MM.1S (cell line): ENCODE measurements around the gene TMEM86A.
A peak's percentile ranks its signal among the peaks of the same experiment; 100 is the strongest.

Source experiments
- DNase-seq: peaks from one replicate; pipeline ENCODE4 v3.0.0-alpha.2; 2015
- H2AFZ ChIP-seq: fragments of 300-600 bp; sonication (generic); 2 replicates; pipeline ENCODE4 v1.6.0; 2016; ENCODE audit warnings: antibody characterized with exemption, low read length
- H3F3A ChIP-seq: fragments of 300-600 bp; sonication (generic); 2 replicates; pipeline ENCODE4 v1.6.1; 2016; ENCODE audit warnings: mild to moderate bottlenecking, antibody characterized with exemption, low read length, moderate library complexity, mixed read lengths; ENCODE audit not compliant: insufficient read depth
- H3K27ac ChIP-seq: fragments of 300-600 bp; sonication (generic); 2 replicates; pipeline ENCODE4 v1.5.1; 2016; ENCODE audit warnings: mild to moderate bottlenecking, low read length
- H3K27me3 ChIP-seq: fragments of 300-600 bp; sonication (generic); replicated peaks from 2 replicates; pipeline ENCODE4 v1.6.0; 2016; ENCODE audit warnings: low read length; ENCODE audit not compliant: insufficient read depth
- H3K36me3 ChIP-seq: fragments of 300-600 bp; sonication (generic); replicated peaks from 2 replicates; pipeline ENCODE4 v1.6.1; 2016; ENCODE audit warnings: mild to moderate bottlenecking, low read length, mixed read lengths; ENCODE audit not compliant: insufficient read depth
- H3K4me1 ChIP-seq: fragments of 300-600 bp; sonication (generic); 2 replicates; pipeline ENCODE4 v1.6.1; 2016; ENCODE audit warnings: low read length, mixed read lengths
- H3K4me2 ChIP-seq: fragments of 300-600 bp; sonication (generic); 2 replicates; pipeline ENCODE4 v1.6.0; 2016; ENCODE audit warnings: low read depth, low read length
- H3K4me3 ChIP-seq: fragments of 300-600 bp; sonication (generic); 2 replicates; pipeline ENCODE4 v1.5.1; 2016; ENCODE audit warnings: low read length, mixed read lengths
- H3K79me2 ChIP-seq: fragments of 300-600 bp; sonication (generic); 2 replicates; pipeline ENCODE4 v1.6.1; 2016; ENCODE audit warnings: mixed run types, low read length, mixed read lengths
- H3K9ac ChIP-seq: fragments of 300-600 bp; sonication (generic); 2 replicates; pipeline ENCODE4 v1.6.1; 2016; ENCODE audit warnings: low read length, mixed read lengths
- H3K9me2 ChIP-seq: fragments of 300-600 bp; sonication (generic); replicated peaks from 2 replicates; pipeline ENCODE4 v1.6.1; 2016; ENCODE audit warnings: mild to moderate bottlenecking, low read length, mixed read lengths; ENCODE audit not compliant: insufficient read depth
- H3K9me3 ChIP-seq: fragments of 300-600 bp; sonication (generic); replicated peaks from 2 replicates; pipeline ENCODE4 v1.6.1; 2016; ENCODE audit warnings: mild to moderate bottlenecking, low read length, mixed read lengths; ENCODE audit not compliant: insufficient read depth
- H4K20me1 ChIP-seq: fragments of 300-600 bp; sonication (generic); 2 replicates; pipeline ENCODE4 v1.6.1; 2016; ENCODE audit warnings: mild to moderate bottlenecking, low read length, moderate library complexity, mixed read lengths; ENCODE audit not compliant: insufficient read depth
- EZH2 ChIP-seq: fragments of 300-600 bp; sonication (generic); optimal IDR thresholded peaks from 2 replicates; pipeline ENCODE3; 2017; ENCODE audit warnings: low read depth, mild to moderate bottlenecking, antibody characterized with exemption, low read length, mixed read lengths
- EZH2phosphoT487 ChIP-seq: fragments of 300-600 bp; sonication (generic); IDR thresholded peaks from 2 replicates; pipeline ENCODE4 v1.6.1; 2018; ENCODE audit warnings: antibody characterized with exemption, low read length
- TF ChIP-seq, protein P1 (sequence below): fragments of 300-600 bp; sonication (generic); IDR thresholded peaks from 2 replicates; pipeline ENCODE4 v1.5.1; 2016; ENCODE audit warnings: antibody characterized with exemption, low read length, mixed read lengths

Gene TMEM86A

GRCh38 chr11:18726040-18726439 is 27.5 kb downstream of the TMEM86A start, which contains the start of gene IGSF22:
Gene IGSF22 (minus strand): TSS chr11:18726188. CDS start chr11:18724236, 1,952 bp downstream.
- Histone ChIP-seq H3K4me3 (no peak within 1 kb of the TSS), H3K4me1 (no peaks in the 10 kb centered on the region), H3K27ac (no peak within 1 kb of the TSS), H4K20me1 (no peaks in the 10 kb centered on the region), H3K4me2 (no peak within 1 kb of the TSS), H3K9me3 (no peaks in the 10 kb centered on the region), H2AFZ (no peak within 1 kb of the TSS), H3K27me3 (no peaks in the 10 kb centered on the region), H3F3A (peaks cover 7% of the 10 kb centered on the region; the same call in 1 of the 2 replicates), H3K79me2 (no peaks in the 10 kb centered on the region), H3K36me3 (no peaks in the 10 kb centered on the region), H3K9ac (no peak within 1 kb of the TSS), H3K9me2 (no peaks in the 10 kb centered on the region)
- DNase-seq, result no peak
- no peak for TF ChIP-seq EZH2phosphoT487
- no peak for TF ChIP-seq EZH2
- TF ChIP-seq, protein P1, sequence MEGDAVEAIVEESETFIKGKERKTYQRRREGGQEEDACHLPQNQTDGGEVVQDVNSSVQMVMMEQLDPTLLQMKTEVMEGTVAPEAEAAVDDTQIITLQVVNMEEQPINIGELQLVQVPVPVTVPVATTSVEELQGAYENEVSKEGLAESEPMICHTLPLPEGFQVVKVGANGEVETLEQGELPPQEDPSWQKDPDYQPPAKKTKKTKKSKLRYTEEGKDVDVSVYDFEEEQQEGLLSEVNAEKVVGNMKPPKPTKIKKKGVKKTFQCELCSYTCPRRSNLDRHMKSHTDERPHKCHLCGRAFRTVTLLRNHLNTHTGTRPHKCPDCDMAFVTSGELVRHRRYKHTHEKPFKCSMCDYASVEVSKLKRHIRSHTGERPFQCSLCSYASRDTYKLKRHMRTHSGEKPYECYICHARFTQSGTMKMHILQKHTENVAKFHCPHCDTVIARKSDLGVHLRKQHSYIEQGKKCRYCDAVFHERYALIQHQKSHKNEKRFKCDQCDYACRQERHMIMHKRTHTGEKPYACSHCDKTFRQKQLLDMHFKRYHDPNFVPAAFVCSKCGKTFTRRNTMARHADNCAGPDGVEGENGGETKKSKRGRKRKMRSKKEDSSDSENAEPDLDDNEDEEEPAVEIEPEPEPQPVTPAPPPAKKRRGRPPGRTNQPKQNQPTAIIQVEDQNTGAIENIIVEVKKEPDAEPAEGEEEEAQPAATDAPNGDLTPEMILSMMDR, result no peak

DNA sequence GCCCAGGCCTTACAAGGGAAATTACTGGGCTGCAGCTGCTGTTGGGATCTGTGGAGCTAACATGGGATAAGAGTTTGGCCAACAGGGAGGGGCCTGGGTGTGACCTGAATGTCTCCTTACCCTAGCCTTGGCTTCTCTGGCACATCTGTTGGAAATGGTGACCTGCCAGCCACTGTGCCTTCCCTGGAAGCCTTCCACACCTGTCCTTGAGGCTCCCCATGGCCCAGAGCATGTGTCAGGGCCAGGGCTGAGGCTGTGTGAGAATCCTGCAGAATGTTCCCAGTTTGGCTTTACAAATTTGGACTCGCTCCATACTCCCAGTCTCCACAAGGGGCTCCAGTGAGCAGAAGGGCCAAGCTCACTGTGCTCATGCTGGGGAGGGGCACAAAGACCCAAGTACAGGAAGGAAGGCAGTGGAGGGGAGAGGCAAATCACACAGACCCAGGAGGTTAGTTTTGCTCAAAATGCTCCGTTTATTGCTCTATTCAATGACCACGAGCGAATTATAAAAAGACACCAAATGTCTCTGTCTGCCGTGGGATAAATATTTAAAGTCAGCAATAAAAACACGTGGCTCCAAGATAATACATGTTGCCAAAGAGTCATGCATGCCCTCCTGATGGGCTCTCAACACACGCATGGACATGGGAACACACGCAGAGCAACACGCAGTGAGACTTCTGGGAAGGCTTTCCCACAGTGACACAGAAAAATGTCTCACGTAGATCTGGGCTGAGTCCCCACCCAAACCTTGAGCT is 29.1 kb downstream of the TMEM86A start:
- H2AFZ ChIP-seq, result no peak overlapping the region
- no peak overlapping the region for H3K9ac ChIP-seq
- no peaks in the 10 kb centered on the region for H4K20me1 ChIP-seq
- H3K27ac ChIP-seq, result no peak overlapping the region
- no peak overlapping the region for H3K4me3 ChIP-seq
- no peaks in the 10 kb centered on the region for H3K9me2 ChIP-seq
- no peaks in the 10 kb centered on the region for H3K27me3 ChIP-seq
- no peak overlapping the region for H3K4me2 ChIP-seq
- DNase-seq, result peak; percentile 28
- TF ChIP-seq EZH2 (no peak), EZH2phosphoT487 (no peak)
- TF ChIP-seq, protein P1, result peak; percentile 83
- H3K36me3 ChIP-seq, result no peaks in the 10 kb centered on the region
- no peaks in the 10 kb centered on the region for H3F3A ChIP-seq
- H3K9me3 ChIP-seq, result no peaks in the 10 kb centered on the region
- 0 out of 2 replicates have a peak, but pooled peaks cover 4% of the 10 kb centered on the region for H3K4me1 ChIP-seq
- no peaks in the 10 kb centered on the region for H3K79me2 ChIP-seq

- Histone ChIP-seq H3K36me3 (no peaks in the 10 kb centered on the region), H3K9ac (no peak overlapping the region), H3K9me3 (no peaks in the 10 kb centered on the region), H3K79me2 (no peaks in the 10 kb centered on the region), H3K27me3 (no peaks in the 10 kb centered on the region), H3F3A (no peaks in the 10 kb centered on the region), H3K9me2 (no peaks in the 10 kb centered on the region), H2AFZ (no peak overlapping the region), H3K4me3 (no peak overlapping the region), H4K20me1 (no peaks in the 10 kb centered on the region), H3K27ac (no peak overlapping the region), H3K4me2 (no peak overlapping the region), H3K4me1 (0 out of 2 replicates have a peak, but pooled peaks cover 4% of the 10 kb centered on the region)
- no peak for TF ChIP-seq EZH2
- no peak for TF ChIP-seq EZH2phosphoT487
- TF ChIP-seq, protein P1, result no peak
- DNase-seq, result no peak
These were observed 30.1 kb downstream of the TMEM86A start for GRCh38 chr11:18728658-18729057.
